Testis (tissue), 3 donors: ENCODE measurements around the gene FOXN3. TPM values are rescaled to one million over a fixed set of nuclear protein-coding genes. Genes with fewer than 3 reads are reported as not detected.

Source experiments
- DNase-seq: peaks from one replicate; pipeline ENCODE4 v3.0.0-alpha.2; 2019
- H3K27ac ChIP-seq, 2 donors: fragments of 200-600 bp; sonication (generic); one replicate each; pipeline ENCODE4 v1.5.1; 2019
- H3K27me3 ChIP-seq: fragments of 200-600 bp; sonication (generic); one replicate; pipeline ENCODE4 v1.5.1; 2019
- H3K36me3 ChIP-seq: fragments of 200-600 bp; sonication (generic); one replicate; pipeline ENCODE4 v1.5.1; 2017; ENCODE audit warnings: low read depth; ENCODE audit errors: missing control alignments
- H3K4me1 ChIP-seq: fragments of 200-600 bp; sonication (generic); one replicate; pipeline ENCODE4 v1.5.1; 2019
- H3K4me3 ChIP-seq, 2 donors: fragments of 200-600 bp; sonication (generic); one replicate each; pipeline ENCODE4 v1.5.1; 2017 to 2019
- H3K9me3 ChIP-seq: fragments of 200-600 bp; sonication (generic); one replicate; pipeline ENCODE4 v1.5.1; 2017
- POLR2A ChIP-seq: fragments of 450-650 bp; IDR thresholded peaks from one replicate; pipeline ENCODE4 v1.6.1; 2017; ENCODE audit warnings: antibody characterized with exemption, mild to moderate bottlenecking, moderate library complexity
- WGBS, 2 donors: methylation state at CpG; one replicate each; pipeline ENCODE4 v1.1.5; 2018; 5-methylcytosine and 5-hydroxymethylcytosine counted together
- intact Hi-C: fragments of 100-400 bp; cut with DNase I; formaldehyde crosslinking; loops from one replicate; pipeline ENCODE4 v1.15.1; 2023; ENCODE audit warnings: low total_unique reads
- polyA plus RNA-seq: library from polyadenylated mRNA; stranded (reverse); fragments of 350-450 nt; fragmentation: Illumina TruSeq; extraction: RNeasy Lipid Tissue Mini Kit (QIAGEN cat#74804); gene quantifications from one replicate; pipeline ENCODE4 v1.2.3, GENCODE V29; 2014; ENCODE audit warnings: low read depth, low replicate concordance; ENCODE audit not compliant: insufficient read depth
- total RNA-seq, 2 donors: library from RNA; depleted of rRNA; stranded (reverse); fragments of >200 nt; gene quantifications; one replicate each; pipeline ENCODE4 v1.2.3, GENCODE V29; 2016
- TF ChIP-seq, protein P1 (sequence below), 3 experiments: fragments of 450-650 bp in 2 of 3; fragments of 200-600 bp in 1 of 3; sonication (generic) in 1 of 3; IDR thresholded peaks; one replicate each; pipeline ENCODE4 v1.5.1; 2016 to 2019; ENCODE audit warnings: antibody characterized with exemption in 3 of 3, mild to moderate bottlenecking in 2 of 3, moderate library complexity in 1 of 3

Gene FOXN3
- total and polyA plus RNA-seq, 3 donors from 2014 or later: 40.7 to 103 (median 100) TPM

DNA sequence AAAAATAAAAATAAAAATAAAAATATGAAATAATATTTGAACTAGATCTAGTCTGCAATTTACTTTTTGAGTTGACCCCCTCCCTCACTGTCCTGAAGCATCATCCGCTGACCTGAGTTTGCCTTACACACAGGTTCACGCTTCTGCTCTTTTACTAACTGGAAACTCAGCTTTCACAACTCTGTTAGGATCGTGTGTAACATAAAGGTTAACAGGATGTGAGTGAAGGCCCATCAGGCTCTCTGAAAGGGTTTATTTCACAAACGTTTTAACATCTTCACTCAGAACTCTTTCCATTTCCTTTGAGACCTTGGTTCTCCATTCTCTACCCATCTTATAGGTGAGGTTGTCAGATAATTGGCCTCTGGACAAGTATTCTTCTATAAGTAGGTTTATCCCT is 191.4 kb downstream of the FOXN3 start:
- Histone ChIP-seq H3K27me3 (no peaks in the 10 kb centered on the region), H3K9me3 (no peaks in the 10 kb centered on the region), H3K4me1 (peaks cover 25% of the 10 kb centered on the region), H3K4me3 (no peak overlapping the region), H3K36me3 (no peaks in the 10 kb centered on the region), H3K27ac (no peak overlapping the region)
- DNase-seq: no peak
- no peak for TF ChIP-seq POLR2A
- TF ChIP-seq, protein P1, sequence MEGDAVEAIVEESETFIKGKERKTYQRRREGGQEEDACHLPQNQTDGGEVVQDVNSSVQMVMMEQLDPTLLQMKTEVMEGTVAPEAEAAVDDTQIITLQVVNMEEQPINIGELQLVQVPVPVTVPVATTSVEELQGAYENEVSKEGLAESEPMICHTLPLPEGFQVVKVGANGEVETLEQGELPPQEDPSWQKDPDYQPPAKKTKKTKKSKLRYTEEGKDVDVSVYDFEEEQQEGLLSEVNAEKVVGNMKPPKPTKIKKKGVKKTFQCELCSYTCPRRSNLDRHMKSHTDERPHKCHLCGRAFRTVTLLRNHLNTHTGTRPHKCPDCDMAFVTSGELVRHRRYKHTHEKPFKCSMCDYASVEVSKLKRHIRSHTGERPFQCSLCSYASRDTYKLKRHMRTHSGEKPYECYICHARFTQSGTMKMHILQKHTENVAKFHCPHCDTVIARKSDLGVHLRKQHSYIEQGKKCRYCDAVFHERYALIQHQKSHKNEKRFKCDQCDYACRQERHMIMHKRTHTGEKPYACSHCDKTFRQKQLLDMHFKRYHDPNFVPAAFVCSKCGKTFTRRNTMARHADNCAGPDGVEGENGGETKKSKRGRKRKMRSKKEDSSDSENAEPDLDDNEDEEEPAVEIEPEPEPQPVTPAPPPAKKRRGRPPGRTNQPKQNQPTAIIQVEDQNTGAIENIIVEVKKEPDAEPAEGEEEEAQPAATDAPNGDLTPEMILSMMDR (IDR thresholded peaks at IDR 0.05): no peak
- 78 to 81% methylated on average over 4 of the region's 4 CpGs for WGBS, 2 donors
- intact Hi-C loops: no loop called here

DNA sequence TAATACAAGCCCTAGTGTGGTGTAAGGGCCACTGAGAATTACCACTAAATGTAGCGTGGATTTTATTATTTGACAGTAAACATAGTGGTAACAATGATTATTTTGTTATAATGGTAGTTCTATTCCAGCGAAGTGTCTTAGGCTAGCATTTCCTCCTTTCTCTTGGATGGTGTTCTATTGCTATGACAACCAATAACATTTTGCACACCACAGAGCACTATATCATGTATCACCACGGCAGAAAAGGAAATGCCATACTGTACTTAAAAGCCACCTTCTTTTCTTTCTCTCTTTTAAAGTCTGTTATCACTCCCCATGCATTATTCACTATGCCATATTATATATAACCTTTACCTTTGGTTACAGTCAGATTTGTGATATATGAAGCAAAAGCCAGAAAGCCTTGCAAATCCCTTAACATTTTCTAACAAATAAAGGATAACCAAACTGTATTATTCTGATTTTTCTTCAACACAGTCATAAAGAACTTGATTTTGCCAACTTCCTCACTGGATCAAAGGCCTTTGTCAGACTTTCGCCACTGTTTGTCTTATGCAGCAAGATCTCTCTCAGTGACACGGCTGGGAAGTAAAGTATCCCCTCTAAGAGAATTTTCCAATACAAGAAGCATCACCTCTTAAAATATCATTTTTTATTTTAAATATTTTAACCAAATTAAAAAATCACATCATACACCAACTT is 195.8 kb downstream of the FOXN3 start:
- WGBS, 2 donors: 52 to 58% methylated on average over 5 of the region's 5 CpGs
- Histone ChIP-seq H3K4me1 (no peaks in the 10 kb centered on the region), H3K36me3 (no peaks in the 10 kb centered on the region), H3K27ac (no peak overlapping the region), H3K9me3 (no peaks in the 10 kb centered on the region), H3K27me3 (no peaks in the 10 kb centered on the region), H3K4me3 (no peak overlapping the region)
- intact Hi-C loops: no loop called here
- TF ChIP-seq POLR2A: no peak
- TF ChIP-seq, protein P1 (IDR thresholded peaks at IDR 0.05): no peak
- DNase-seq: no peak

DNA sequence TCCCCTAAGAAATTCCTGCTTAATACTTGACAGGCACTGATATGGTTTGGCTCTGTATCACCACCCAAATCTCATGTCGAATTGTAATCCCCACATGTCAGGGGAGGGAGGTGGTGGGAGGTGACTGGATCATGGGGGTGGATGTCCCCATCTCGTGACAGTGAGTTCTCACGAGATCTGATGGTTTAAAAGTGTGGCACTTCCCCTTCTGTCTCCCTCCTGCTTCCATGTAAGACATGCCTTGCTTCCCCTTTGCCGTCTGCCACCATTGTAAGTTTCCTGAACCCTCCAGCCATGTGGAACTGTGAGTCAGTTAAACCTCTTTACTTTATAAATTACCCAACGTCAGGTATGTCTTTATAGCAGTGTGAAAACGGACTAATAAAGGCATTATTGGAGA is 198.0 kb downstream of the FOXN3 start:
- H3K27me3 ChIP-seq: no peaks in the 10 kb centered on the region
- no peak overlapping the region for H3K27ac ChIP-seq
- H3K4me3 ChIP-seq: no peak overlapping the region
- WGBS, 2 donors: 91 to 94% methylated on average over 6 of the region's 6 CpGs
- H3K9me3 ChIP-seq: no peaks in the 10 kb centered on the region
- intact Hi-C loops: no loop called here
- no peak for DNase-seq
- peaks cover 2% of the 10 kb centered on the region for H3K4me1 ChIP-seq
- no peaks in the 10 kb centered on the region for H3K36me3 ChIP-seq
- no peak for TF ChIP-seq POLR2A
- TF ChIP-seq, protein P1 (IDR thresholded peaks at IDR 0.05): no peak

DNA sequence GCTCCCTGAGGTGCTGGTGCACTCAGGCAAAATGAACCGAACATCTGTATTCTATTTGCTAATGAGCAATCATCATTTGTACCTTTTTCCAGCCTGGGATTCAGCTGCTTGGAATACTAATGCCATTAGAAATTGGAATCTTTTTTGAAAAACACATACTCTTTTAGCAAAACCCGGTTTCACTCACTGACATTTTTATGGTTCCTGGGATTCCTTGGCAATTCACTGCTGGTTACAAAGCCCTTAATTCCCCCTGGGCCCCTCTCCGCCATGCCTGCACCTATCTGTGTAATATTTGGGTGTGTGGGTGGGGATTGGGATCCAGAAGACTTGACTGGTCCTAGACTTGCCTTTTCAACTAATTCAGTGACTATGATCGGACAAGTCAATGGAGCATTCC is 199.1 kb downstream of the FOXN3 start:
- no peaks in the 10 kb centered on the region for H3K9me3 ChIP-seq
- no peaks in the 10 kb centered on the region for H3K36me3 ChIP-seq
- H3K4me3 ChIP-seq: no peak overlapping the region
- WGBS, 2 donors: 82 to 86% methylated on average over 4 of the region's 4 CpGs
- peaks cover 2% of the 10 kb centered on the region for H3K4me1 ChIP-seq
- H3K27ac ChIP-seq: no peak overlapping the region
- DNase-seq: no peak
- intact Hi-C loops: no loop called here
- no peaks in the 10 kb centered on the region for H3K27me3 ChIP-seq
- TF ChIP-seq POLR2A: no peak
- TF ChIP-seq, protein P1 (IDR thresholded peaks at IDR 0.05): no peak

DNA sequence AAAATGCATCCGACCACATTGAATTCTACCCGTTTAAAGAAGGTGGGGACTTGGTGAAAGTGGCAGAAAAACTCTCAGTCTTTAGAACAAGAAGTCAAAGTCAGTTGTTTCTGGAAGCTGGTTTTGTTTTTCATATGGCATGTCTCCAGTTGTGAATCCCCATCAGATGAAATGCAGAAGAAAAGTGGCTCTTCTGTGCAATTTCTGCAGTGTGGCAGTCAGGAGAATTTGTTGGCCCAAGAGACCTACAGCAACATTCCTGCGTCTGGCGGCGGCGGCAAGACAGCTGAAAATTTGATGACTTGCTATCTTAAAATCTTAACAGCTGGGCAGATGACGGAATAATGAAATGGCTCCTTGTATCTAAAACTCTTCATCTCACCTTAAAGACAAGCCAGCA is 201.5 kb downstream of the FOXN3 start:
- no peak overlapping the region for H3K27ac ChIP-seq
- peaks cover 2% of the 10 kb centered on the region for H3K4me1 ChIP-seq
- TF ChIP-seq POLR2A: no peak
- TF ChIP-seq, protein P1 (IDR thresholded peaks at IDR 0.05): no peak
- no peaks in the 10 kb centered on the region for H3K27me3 ChIP-seq
- intact Hi-C loops: no loop called here
- H3K36me3 ChIP-seq: no peaks in the 10 kb centered on the region
- 72 to 88% methylated on average over 7 of the region's 7 CpGs for WGBS, 2 donors
- H3K9me3 ChIP-seq: no peaks in the 10 kb centered on the region
- H3K4me3 ChIP-seq: no peak overlapping the region
- no peak for DNase-seq
